ENCODE results near the gene RNU6-1. TPM values are rescaled to one million over a fixed set of nuclear protein-coding genes. Genes with fewer than 3 reads are reported as not detected.

RNU6-1 gene
- total RNA-seq, 2 donors from 2014 or later, result not detected

GRCh38 chr15:67813104-67813634 lies 26.7 kb downstream of the RNU6-1 start:
- H3K27ac ChIP-seq, result no peak overlapping the region
- intact Hi-C loops (cut with DNase I), result no loop called here
- H3K4me3 ChIP-seq, result no peak overlapping the region
- H3K36me3 ChIP-seq, result no peaks in the 10 kb centered on the region
- no peak for TF ChIP-seq CTCF (IDR thresholded peaks at IDR 0.05)
- DNase-seq, result no peak
- H3K27me3 ChIP-seq, result no peaks in the 10 kb centered on the region
- no peaks in the 10 kb centered on the region for H3K4me1 ChIP-seq
- no peaks in the 10 kb centered on the region for H3K9me3 ChIP-seq
- H3K9ac ChIP-seq (ENCODE audit: low read depth in 2 of 2, low read length in 2 of 2), result no peak overlapping the region

GRCh38 chr15:67812241-67812644 lies 27.6 kb downstream of the RNU6-1 start:
- Histone ChIP-seq H3K36me3 (no peaks in the 10 kb centered on the region), H3K27ac (no peak overlapping the region), H3K9me3 (no peaks in the 10 kb centered on the region), H3K27me3 (no peaks in the 10 kb centered on the region), H3K4me3 (no peak overlapping the region), H3K4me1 (no peaks in the 10 kb centered on the region), H3K9ac (ENCODE audit: low read depth in 2 of 2, low read length in 2 of 2) (no peak overlapping the region)
- DNase-seq, result no peak
- intact Hi-C loops (cut with DNase I), result no loop called here
- no peak for TF ChIP-seq CTCF (IDR thresholded peaks at IDR 0.05)

GRCh38 chr15:67809866-67810265 lies 30.0 kb downstream of the RNU6-1 start:
- no peak for TF ChIP-seq CTCF (IDR thresholded peaks at IDR 0.05)
- no peak overlapping the region for H3K4me3 ChIP-seq
- no peaks in the 10 kb centered on the region for H3K27me3 ChIP-seq
- H3K36me3 ChIP-seq, result no peaks in the 10 kb centered on the region
- H3K4me1 ChIP-seq, result no peaks in the 10 kb centered on the region
- no peak for DNase-seq
- intact Hi-C loops (cut with DNase I), result no loop called here
- no peak overlapping the region for H3K9ac ChIP-seq (ENCODE audit: low read depth in 2 of 2, low read length in 2 of 2)
- no peak overlapping the region for H3K27ac ChIP-seq
- no peaks in the 10 kb centered on the region for H3K9me3 ChIP-seq

GRCh38 chr15:67809441-67809840 lies 30.4 kb downstream of the RNU6-1 start:
- Histone ChIP-seq H3K4me3 (no peak overlapping the region), H3K27ac (no peak overlapping the region), H3K27me3 (no peaks in the 10 kb centered on the region), H3K36me3 (no peaks in the 10 kb centered on the region), H3K9me3 (no peaks in the 10 kb centered on the region), H3K4me1 (no peaks in the 10 kb centered on the region), H3K9ac (ENCODE audit: low read depth in 2 of 2, low read length in 2 of 2) (no peak overlapping the region)
- no peak for TF ChIP-seq CTCF (IDR thresholded peaks at IDR 0.05)
- DNase-seq, result no peak
- intact Hi-C loops (cut with DNase I), result no loop called here

- Histone ChIP-seq H3K27me3 (no peaks in the 10 kb centered on the region), H3K9me3 (no peaks in the 10 kb centered on the region)
- intact Hi-C loops (cut with DNase I), result no loop called here
Observed at GRCh38 chr15:67808821-67809220, 31.0 kb downstream of the RNU6-1 start.

More at GRCh38 chr15:67808821-67809220, 31.0 kb downstream of the RNU6-1 start:
- no peak for TF ChIP-seq CTCF (IDR thresholded peaks at IDR 0.05)
- no peak for DNase-seq
- Histone ChIP-seq H3K4me1 (no peaks in the 10 kb centered on the region), H3K36me3 (no peaks in the 10 kb centered on the region), H3K27ac (no peak overlapping the region), H3K4me3 (no peak overlapping the region), H3K9ac (ENCODE audit: low read depth in 2 of 2, low read length in 2 of 2) (no peak overlapping the region)

All from colonic mucosa (tissue), 4 donors.